HG02970 (cell line): ENCODE results near the gene DNAJC24.

Source experiments
- ATAC-seq: cut with Tn5 transposase; IDR thresholded peaks from one replicate; pipeline ENCODE4 v1.9.1; 2021; ENCODE audit warnings: mild to moderate bottlenecking, moderate library complexity, moderate number of reproducible peaks; ENCODE audit not compliant: unreplicated experiment, low FRiP score

Gene DNAJC24

GRCh38 chr11:31479066-31479465 lies 109.4 kb downstream of the DNAJC24 start:
- no peak for ATAC-seq

DNA sequence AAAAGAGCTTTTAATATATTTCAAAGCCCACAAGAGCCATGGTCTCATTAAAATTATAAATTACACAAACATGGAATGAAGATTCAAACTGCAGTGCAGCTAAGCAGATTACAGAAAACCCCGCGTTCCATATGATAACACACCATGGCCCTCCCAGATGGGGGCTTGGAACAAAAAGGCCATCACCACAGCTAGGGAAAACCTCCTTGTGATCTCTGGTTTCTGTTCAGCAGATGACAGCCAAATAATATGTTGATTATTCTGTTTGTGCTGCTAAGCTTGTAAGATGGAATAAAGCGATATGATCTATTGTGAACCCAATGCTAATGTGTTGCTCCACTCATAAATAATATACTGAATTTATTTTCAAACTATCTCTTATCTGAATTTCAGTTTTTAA lies 111.3 kb downstream of the DNAJC24 start:
- ATAC-seq = no peak
